ENCODE results near the gene FNDC5.

The FNDC5 gene

DNA sequence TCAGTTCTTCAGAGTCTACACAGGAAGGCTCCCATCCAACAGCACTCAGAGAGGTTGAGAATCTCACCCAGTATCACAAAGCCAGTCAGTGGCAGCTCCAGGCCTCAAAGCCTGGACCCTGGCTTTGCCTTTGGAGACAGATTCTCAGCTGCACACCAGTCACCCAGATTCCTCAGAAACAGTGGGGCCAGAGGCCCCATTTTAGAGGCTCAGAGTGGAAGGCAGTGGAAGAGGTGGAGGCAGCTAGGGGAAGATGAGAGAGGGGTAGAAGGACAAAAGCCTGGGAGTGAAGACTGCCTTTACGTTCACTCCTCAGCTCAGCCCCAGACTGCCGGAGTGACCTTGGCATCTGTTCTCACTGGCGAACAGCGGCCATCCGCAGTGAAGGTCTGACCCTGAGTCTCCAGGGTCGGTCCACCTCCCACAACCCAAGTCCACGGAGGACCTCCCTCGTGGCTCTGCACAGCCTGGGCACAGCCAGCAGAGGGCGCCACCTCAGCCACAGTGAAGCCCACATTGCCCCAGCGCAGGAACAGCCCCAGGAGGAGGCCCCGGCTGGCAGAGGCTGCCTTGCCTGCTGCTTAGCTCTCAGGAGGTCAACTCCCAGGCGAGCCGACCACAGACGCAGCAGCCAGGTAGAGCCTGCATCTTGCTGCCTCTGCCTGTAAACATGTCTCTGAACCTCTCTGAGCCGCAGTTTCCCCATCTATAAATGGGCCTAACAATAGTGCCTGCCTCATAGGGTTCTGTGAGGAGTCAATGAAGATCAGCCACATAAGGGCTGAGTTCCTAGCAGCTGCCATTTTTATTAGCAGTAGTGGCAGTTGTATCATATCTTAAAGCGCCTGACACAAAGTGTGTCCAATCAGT is 5.9 kb upstream of the FNDC5 start:
- Histone ChIP-seq H3F3A (ENCODE audit: low read depth) (no peaks in the 10 kb centered on the region), H3K4me3 (ENCODE audit: low read length, poor library complexity, severe bottlenecking) (no peak overlapping the region), H3K36me3 (ENCODE audit: insufficient read depth, low read length) (no peaks in the 10 kb centered on the region), H3K9ac (ENCODE audit: low read depth, low read length, poor library complexity, severe bottlenecking) (no peak overlapping the region), H3K9me3 (ENCODE audit: insufficient read depth, low read depth, low read length) (no peaks in the 10 kb centered on the region), H2AFZ (ENCODE audit: low read length) (no peak overlapping the region), H3K9me2 (replicated peaks; ENCODE audit: low read depth, low read length) (no peaks in the 10 kb centered on the region), H4K20me1 (ENCODE audit: insufficient read depth, low read length, poor library complexity, severe bottlenecking) (no peaks in the 10 kb centered on the region), H3K79me2 (ENCODE audit: insufficient read depth, low read length) (no peaks in the 10 kb centered on the region), H3K27me3 (ENCODE audit: insufficient read depth, low read length, poor library complexity, severe bottlenecking) (no peaks in the 10 kb centered on the region), H3K4me1 (ENCODE audit: insufficient read depth, low read length, poor library complexity, severe bottlenecking) (peaks cover 10% of the 10 kb centered on the region), H3K4me2 (ENCODE audit: low read depth, low read length, poor library complexity, severe bottlenecking) (no peak overlapping the region)
- TF ChIP-seq, protein P1, sequence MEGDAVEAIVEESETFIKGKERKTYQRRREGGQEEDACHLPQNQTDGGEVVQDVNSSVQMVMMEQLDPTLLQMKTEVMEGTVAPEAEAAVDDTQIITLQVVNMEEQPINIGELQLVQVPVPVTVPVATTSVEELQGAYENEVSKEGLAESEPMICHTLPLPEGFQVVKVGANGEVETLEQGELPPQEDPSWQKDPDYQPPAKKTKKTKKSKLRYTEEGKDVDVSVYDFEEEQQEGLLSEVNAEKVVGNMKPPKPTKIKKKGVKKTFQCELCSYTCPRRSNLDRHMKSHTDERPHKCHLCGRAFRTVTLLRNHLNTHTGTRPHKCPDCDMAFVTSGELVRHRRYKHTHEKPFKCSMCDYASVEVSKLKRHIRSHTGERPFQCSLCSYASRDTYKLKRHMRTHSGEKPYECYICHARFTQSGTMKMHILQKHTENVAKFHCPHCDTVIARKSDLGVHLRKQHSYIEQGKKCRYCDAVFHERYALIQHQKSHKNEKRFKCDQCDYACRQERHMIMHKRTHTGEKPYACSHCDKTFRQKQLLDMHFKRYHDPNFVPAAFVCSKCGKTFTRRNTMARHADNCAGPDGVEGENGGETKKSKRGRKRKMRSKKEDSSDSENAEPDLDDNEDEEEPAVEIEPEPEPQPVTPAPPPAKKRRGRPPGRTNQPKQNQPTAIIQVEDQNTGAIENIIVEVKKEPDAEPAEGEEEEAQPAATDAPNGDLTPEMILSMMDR (conservative IDR thresholded peaks at IDR 0.05; ENCODE audit: low read length): peak; percentile 87
- TF ChIP-seq EZH2phosphoT487 (IDR thresholded peaks at IDR 0.05; ENCODE audit: borderline replicate concordance): no peak

DNA sequence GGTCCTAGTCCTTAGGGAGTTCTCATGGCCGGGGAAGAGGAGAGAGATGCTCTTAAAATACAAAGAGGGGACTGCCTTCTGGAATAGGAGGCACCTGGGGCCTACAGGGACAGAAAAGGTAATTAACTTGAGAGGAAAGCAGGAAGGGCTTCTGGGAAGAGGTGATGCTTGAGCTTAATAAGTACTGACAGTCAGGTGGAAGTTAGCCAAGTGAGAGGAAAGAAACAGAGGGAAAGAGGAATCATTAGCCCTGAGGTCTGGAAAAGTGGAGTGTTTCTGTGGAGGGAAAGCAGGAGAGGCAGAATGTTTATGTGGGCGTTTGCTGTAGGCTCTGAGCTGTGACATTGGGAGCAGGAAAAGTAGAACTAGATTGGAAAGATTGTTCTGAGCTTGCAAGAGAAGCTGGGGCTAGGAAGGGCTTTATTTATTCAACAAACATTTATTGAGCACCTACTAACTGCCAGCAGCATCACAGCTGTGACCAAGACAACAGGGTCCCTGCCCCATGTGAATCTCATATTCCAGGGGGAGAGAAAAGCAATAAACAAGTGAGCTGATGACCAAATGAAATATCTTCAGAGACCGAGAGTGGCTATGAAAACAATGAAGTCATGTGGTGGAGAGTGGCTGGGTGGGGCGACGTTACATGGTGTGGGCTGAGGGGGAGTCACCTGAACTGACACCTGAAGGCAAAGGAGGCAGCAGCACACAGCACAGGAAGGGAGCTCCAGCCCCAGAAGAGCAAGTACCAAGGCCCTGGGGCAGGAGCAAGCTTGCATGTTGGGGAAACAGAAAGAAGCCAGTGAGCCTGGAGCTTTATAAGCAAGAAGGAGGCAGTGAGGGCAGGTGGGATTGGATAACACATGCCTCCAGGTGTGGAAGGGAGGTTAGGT is 4.4 kb upstream of the FNDC5 start:
- no peak overlapping the region for H3K4me2 ChIP-seq (ENCODE audit: low read depth, low read length, poor library complexity, severe bottlenecking)

DNA sequence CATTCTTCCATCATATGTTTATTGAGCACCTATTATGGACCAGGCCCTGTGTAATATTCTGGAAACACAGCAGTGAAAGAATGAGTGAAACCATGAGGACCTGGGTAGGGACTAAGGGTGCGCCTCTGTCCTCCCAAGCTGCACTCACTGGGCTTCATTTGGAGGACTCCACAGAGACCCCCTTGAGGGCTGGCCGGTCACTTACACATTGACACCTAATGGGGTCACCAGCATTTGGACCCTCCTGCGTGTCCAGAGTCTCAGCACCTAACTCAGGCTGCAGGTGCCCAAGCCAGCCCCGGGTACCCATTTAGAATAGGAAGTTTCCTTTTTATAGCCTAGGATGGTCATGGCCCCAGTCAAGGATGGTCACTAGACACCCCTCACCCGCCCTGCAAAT is 2.8 kb upstream of the FNDC5 start:
- Histone ChIP-seq H3K4me1 (ENCODE audit: insufficient read depth, low read length, poor library complexity, severe bottlenecking) (peaks cover 10% of the 10 kb centered on the region), H3K9ac (ENCODE audit: low read depth, low read length, poor library complexity, severe bottlenecking) (no peak overlapping the region), H3K27me3 (ENCODE audit: insufficient read depth, low read length, poor library complexity, severe bottlenecking) (no peaks in the 10 kb centered on the region), H3K36me3 (ENCODE audit: insufficient read depth, low read length) (no peaks in the 10 kb centered on the region), H3K79me2 (ENCODE audit: insufficient read depth, low read length) (no peaks in the 10 kb centered on the region), H3F3A (ENCODE audit: low read depth) (no peaks in the 10 kb centered on the region), H3K9me3 (ENCODE audit: insufficient read depth, low read depth, low read length) (no peaks in the 10 kb centered on the region), H3K4me3 (ENCODE audit: low read length, poor library complexity, severe bottlenecking) (no peak overlapping the region), H3K4me2 (ENCODE audit: low read depth, low read length, poor library complexity, severe bottlenecking) (no peak overlapping the region), H2AFZ (ENCODE audit: low read length) (no peak overlapping the region), H4K20me1 (ENCODE audit: insufficient read depth, low read length, poor library complexity, severe bottlenecking) (no peaks in the 10 kb centered on the region), H3K9me2 (replicated peaks; ENCODE audit: low read depth, low read length) (no peaks in the 10 kb centered on the region)
- TF ChIP-seq, protein P1 (conservative IDR thresholded peaks at IDR 0.05; ENCODE audit: low read length): no peak
- no peak for TF ChIP-seq EZH2phosphoT487 (IDR thresholded peaks at IDR 0.05; ENCODE audit: borderline replicate concordance)

More for the DNA sequence above, 4.4 kb upstream of the FNDC5 start:
- no peaks in the 10 kb centered on the region for H3K9me2 ChIP-seq (replicated peaks; ENCODE audit: low read depth, low read length)
- no peaks in the 10 kb centered on the region for H3K36me3 ChIP-seq (ENCODE audit: insufficient read depth, low read length)
- H2AFZ ChIP-seq (ENCODE audit: low read length): no peak overlapping the region
- no peaks in the 10 kb centered on the region for H3K79me2 ChIP-seq (ENCODE audit: insufficient read depth, low read length)
- no peaks in the 10 kb centered on the region for H3K9me3 ChIP-seq (ENCODE audit: insufficient read depth, low read depth, low read length)
- peaks cover 10% of the 10 kb centered on the region for H3K4me1 ChIP-seq (ENCODE audit: insufficient read depth, low read length, poor library complexity, severe bottlenecking)
- no peak overlapping the region for H3K4me3 ChIP-seq (ENCODE audit: low read length, poor library complexity, severe bottlenecking)
- H3K27me3 ChIP-seq (ENCODE audit: insufficient read depth, low read length, poor library complexity, severe bottlenecking): no peaks in the 10 kb centered on the region
- H3F3A ChIP-seq (ENCODE audit: low read depth): no peaks in the 10 kb centered on the region
- H4K20me1 ChIP-seq (ENCODE audit: insufficient read depth, low read length, poor library complexity, severe bottlenecking): no peaks in the 10 kb centered on the region
- H3K9ac ChIP-seq (ENCODE audit: low read depth, low read length, poor library complexity, severe bottlenecking): no peak overlapping the region
- TF ChIP-seq EZH2phosphoT487 (IDR thresholded peaks at IDR 0.05; ENCODE audit: borderline replicate concordance): no peak
- TF ChIP-seq, protein P1 (conservative IDR thresholded peaks at IDR 0.05; ENCODE audit: low read length): no peak

All from Loucy (cell line).